Measurements from ENCODE around the gene PKN2. TPM values are rescaled to one million over a fixed set of nuclear protein-coding genes. Genes with fewer than 3 reads are reported as not detected.
"Not testable (repeated sequence)": the region's sequence is repeated elsewhere in the genome, so short reads cannot be mapped to it uniquely, and the experiment has no call there.

The PKN2 gene
- total RNA-seq, 1 donor from 2014 or later, result 29.8 TPM

- H3K27me3 Mint-ChIP-seq (ENCODE audit: low read depth), result no peaks in the 10 kb centered on the region
- H3K4me1 Mint-ChIP-seq (ENCODE audit: low read depth), result peaks cover 31% of the 10 kb centered on the region
- H3K4me3 Mint-ChIP-seq (ENCODE audit: unreplicated experiment), result no peak overlapping the region
- no peak for TF ChIP-seq CTCF (IDR thresholded peaks at IDR 0.05)
- DNase-seq (ENCODE audit: low spot score), result no peak
- no peak overlapping the region for H3K27ac Mint-ChIP-seq (ENCODE audit: unreplicated experiment)
- peaks cover 5% of the 10 kb centered on the region for H3K9me3 Mint-ChIP-seq (ENCODE audit: low read depth)
- peaks cover 15% of the 10 kb centered on the region for H3K36me3 Mint-ChIP-seq (ENCODE audit: low read depth)
Measured at GRCh38 chr1:88803444-88803843, 119.4 kb downstream of the PKN2 start.

- H3K36me3 Mint-ChIP-seq (ENCODE audit: low read depth), result peaks cover 13% of the 10 kb centered on the region
- TF ChIP-seq CTCF (IDR thresholded peaks at IDR 0.05), result no peak
- no peaks in the 10 kb centered on the region for H3K27me3 Mint-ChIP-seq (ENCODE audit: low read depth)
- no peaks in the 10 kb centered on the region for H3K9me3 Mint-ChIP-seq (ENCODE audit: low read depth)
- H3K4me1 Mint-ChIP-seq (ENCODE audit: low read depth), result peaks cover 10% of the 10 kb centered on the region
- no peak overlapping the region for H3K27ac Mint-ChIP-seq (ENCODE audit: unreplicated experiment)
- H3K4me3 Mint-ChIP-seq (ENCODE audit: unreplicated experiment), result no peak overlapping the region
- DNase-seq (ENCODE audit: low spot score), result no peak
Measured at GRCh38 chr1:88812366-88812765, 128.3 kb downstream of the PKN2 start.

- no peak for TF ChIP-seq CTCF (IDR thresholded peaks at IDR 0.05)
- H3K4me1 Mint-ChIP-seq (ENCODE audit: low read depth), result peaks cover 10% of the 10 kb centered on the region
- H3K36me3 Mint-ChIP-seq (ENCODE audit: low read depth), result peaks cover 17% of the 10 kb centered on the region
- no peak overlapping the region for H3K4me3 Mint-ChIP-seq (ENCODE audit: unreplicated experiment)
- H3K9me3 Mint-ChIP-seq (ENCODE audit: low read depth), result no peaks in the 10 kb centered on the region
- no peak for DNase-seq (ENCODE audit: low spot score)
- H3K27me3 Mint-ChIP-seq (ENCODE audit: low read depth), result no peaks in the 10 kb centered on the region
- peak overlapping the region; percentile 22 for H3K27ac Mint-ChIP-seq (ENCODE audit: unreplicated experiment)
Measured at GRCh38 chr1:88813471-88813870, 129.4 kb downstream of the PKN2 start.

GRCh38 chr1:88819642-88820041, 135.6 kb downstream of the PKN2 start:
- not testable (repeated sequence) for DNase-seq (ENCODE audit: low spot score); H3K4me1 Mint-ChIP-seq (ENCODE audit: low read depth); H3K27me3 Mint-ChIP-seq (ENCODE audit: low read depth); H3K9me3 Mint-ChIP-seq (ENCODE audit: low read depth); H3K4me3 Mint-ChIP-seq (ENCODE audit: unreplicated experiment); H3K27ac Mint-ChIP-seq (ENCODE audit: unreplicated experiment)
- peaks cover 17% of the 10 kb centered on the region for H3K36me3 Mint-ChIP-seq (ENCODE audit: low read depth)

- Mint-ChIP-seq H3K27ac (ENCODE audit: unreplicated experiment) (no peak overlapping the region), H3K4me1 (ENCODE audit: low read depth) (no peaks in the 10 kb centered on the region), H3K27me3 (ENCODE audit: low read depth) (no peaks in the 10 kb centered on the region), H3K36me3 (ENCODE audit: low read depth) (peaks cover 12% of the 10 kb centered on the region), H3K4me3 (ENCODE audit: unreplicated experiment) (no peak overlapping the region), H3K9me3 (ENCODE audit: low read depth) (no peaks in the 10 kb centered on the region)
- TF ChIP-seq CTCF (IDR thresholded peaks at IDR 0.05), result no peak
- no peak for DNase-seq (ENCODE audit: low spot score)
Measured at GRCh38 chr1:88825721-88826120, 141.6 kb downstream of the PKN2 start.

- peaks cover 8% of the 10 kb centered on the region for H3K36me3 Mint-ChIP-seq (ENCODE audit: low read depth)
- H3K27me3 Mint-ChIP-seq (ENCODE audit: low read depth), result no peaks in the 10 kb centered on the region
Measured at GRCh38 chr1:88847643-88848042, 163.6 kb downstream of the PKN2 start.

More at GRCh38 chr1:88847643-88848042, 163.6 kb downstream of the PKN2 start:
- DNase-seq (ENCODE audit: low spot score), result no peak
- Mint-ChIP-seq H3K27ac (ENCODE audit: unreplicated experiment) (no peak overlapping the region), H3K4me3 (ENCODE audit: unreplicated experiment) (no peak overlapping the region), H3K4me1 (ENCODE audit: low read depth) (no peaks in the 10 kb centered on the region), H3K9me3 (ENCODE audit: low read depth) (no peaks in the 10 kb centered on the region)
- no peak for TF ChIP-seq CTCF (IDR thresholded peaks at IDR 0.05)
